ENCODE measurements around the gene ARHGAP6.
"Not testable (repeated sequence)": the region's sequence is repeated elsewhere in the genome, so short reads cannot be mapped to it uniquely, and the experiment has no call there.

The ARHGAP6 gene

GRCh38 chrX:11499076-11500044 is 166.4 kb downstream of the ARHGAP6 start:
- TF ChIP-seq Cebpa-rat (IDR thresholded peaks at IDR 0.05), result no peak
- Histone ChIP-seq H4K20me1 (no peaks in the 10 kb centered on the region), H3K4me1 (no peaks in the 10 kb centered on the region), H3K9ac (no peak overlapping the region), H3K27ac (no peak overlapping the region), H3K27me3 (peaks cover 50% of the 10 kb centered on the region), H3K4me2 (no peak overlapping the region), H3K4me3 (no peak overlapping the region), H3K36me3 (no peaks in the 10 kb centered on the region), H3K9me3 (0 out of 2 replicates have a peak, but pooled peaks cover 6% of the 10 kb centered on the region)

DNA sequence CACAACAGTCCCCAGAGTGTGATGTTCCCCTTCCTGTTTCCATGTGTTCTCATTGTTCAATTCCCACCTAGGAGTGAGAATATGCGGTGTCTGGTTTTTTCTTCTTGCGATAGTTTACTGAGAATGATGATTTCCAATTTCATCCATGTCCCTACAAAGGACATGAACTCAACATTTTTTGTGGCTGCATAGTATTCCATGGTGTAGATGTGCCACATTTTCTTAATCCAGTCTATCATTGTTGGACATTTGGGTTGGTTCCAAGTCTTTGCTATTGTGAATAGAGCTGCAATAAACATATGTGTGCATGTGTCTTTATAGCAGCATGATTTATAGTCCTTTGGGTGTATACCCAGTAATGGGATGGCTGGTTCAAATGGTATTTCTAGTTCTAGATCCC is 174.3 kb downstream of the ARHGAP6 start:
- H3K27ac ChIP-seq, H3K4me1 ChIP-seq, H3K9me3 ChIP-seq, H3K4me3 ChIP-seq, H3K4me2 ChIP-seq, H3K36me3 ChIP-seq, H4K20me1 ChIP-seq, H3K9ac ChIP-seq: not testable (repeated sequence)
- peaks cover 74% of the 10 kb centered on the region for H3K27me3 ChIP-seq

DNA sequence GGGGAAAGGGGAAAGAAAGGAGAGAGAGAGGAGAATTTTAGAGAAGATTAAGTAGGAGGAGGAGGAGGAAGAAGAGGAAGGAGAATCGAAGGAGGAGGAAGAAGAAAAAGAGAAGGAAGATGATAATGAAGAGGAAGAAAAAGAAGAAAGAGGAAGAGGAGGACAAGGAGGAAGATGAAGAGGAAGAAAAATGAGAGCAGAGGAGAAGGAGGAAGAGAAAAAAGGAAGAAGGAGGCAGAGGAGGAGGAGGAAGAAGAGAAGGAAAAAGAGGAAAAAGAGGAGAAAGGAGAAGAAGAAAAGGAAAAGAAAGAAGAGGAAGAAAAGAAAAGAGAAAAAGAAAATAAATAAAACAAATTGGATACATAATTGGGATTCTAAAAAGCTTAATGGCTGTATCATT is 181.4 kb downstream of the ARHGAP6 start:
- H3K4me1 ChIP-seq, result no peaks in the 10 kb centered on the region
- H3K27ac ChIP-seq, result no peak overlapping the region
- no peak for TF ChIP-seq Cebpa-rat (IDR thresholded peaks at IDR 0.05)
- H3K27me3 ChIP-seq, result peaks cover 95% of the 10 kb centered on the region
- H3K36me3 ChIP-seq, result no peaks in the 10 kb centered on the region
- H3K4me2 ChIP-seq, result no peak overlapping the region
- H4K20me1 ChIP-seq, result peaks cover 5% of the 10 kb centered on the region; the same call in 1 of the 2 replicates
- H3K9me3 ChIP-seq, result no peaks in the 10 kb centered on the region
- H3K4me3 ChIP-seq, result no peak overlapping the region
- H3K9ac ChIP-seq, result no peak overlapping the region

DNA sequence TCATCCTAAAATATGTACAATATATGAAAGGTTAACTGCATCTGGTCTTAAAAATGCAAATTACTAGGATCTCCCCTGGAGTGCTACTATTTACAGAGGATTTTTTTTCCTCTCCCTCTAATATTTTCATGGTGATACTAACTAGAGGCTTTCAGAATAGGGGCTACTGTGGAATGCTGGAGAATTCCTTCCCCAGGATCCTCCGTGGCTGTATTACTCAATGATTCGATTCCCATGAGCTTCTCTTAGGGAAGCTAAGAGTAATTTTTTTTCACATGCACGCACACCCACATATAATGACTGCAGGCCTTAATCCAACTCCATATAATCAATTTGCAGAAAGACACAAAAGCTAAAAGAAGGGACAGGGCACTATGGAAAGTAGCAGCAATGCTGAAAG is 184.7 kb downstream of the ARHGAP6 start:
- Histone ChIP-seq H3K4me2 (no peak overlapping the region), H3K27ac (no peak overlapping the region), H3K9ac (no peak overlapping the region), H3K4me3 (no peak overlapping the region), H3K36me3 (no peaks in the 10 kb centered on the region), H4K20me1 (no peaks in the 10 kb centered on the region; the same call in 1 of the 2 replicates), H3K4me1 (no peaks in the 10 kb centered on the region), H3K27me3 (peaks cover 87% of the 10 kb centered on the region), H3K9me3 (no peaks in the 10 kb centered on the region)
- TF ChIP-seq Cebpa-rat (IDR thresholded peaks at IDR 0.05), result no peak

- Histone ChIP-seq H3K9me3 (no peaks in the 10 kb centered on the region), H3K27me3 (peaks cover 83% of the 10 kb centered on the region), H3K27ac (no peak overlapping the region), H3K4me3 (no peak overlapping the region), H4K20me1 (no peaks in the 10 kb centered on the region; the same call in 1 of the 2 replicates), H3K4me2 (no peak overlapping the region), H3K36me3 (no peaks in the 10 kb centered on the region), H3K4me1 (no peaks in the 10 kb centered on the region), H3K9ac (no peak overlapping the region)
- TF ChIP-seq Cebpa-rat (IDR thresholded peaks at IDR 0.05), result no peak
Measured at GRCh38 chrX:11480626-11481025, 185.1 kb downstream of the ARHGAP6 start.

DNA sequence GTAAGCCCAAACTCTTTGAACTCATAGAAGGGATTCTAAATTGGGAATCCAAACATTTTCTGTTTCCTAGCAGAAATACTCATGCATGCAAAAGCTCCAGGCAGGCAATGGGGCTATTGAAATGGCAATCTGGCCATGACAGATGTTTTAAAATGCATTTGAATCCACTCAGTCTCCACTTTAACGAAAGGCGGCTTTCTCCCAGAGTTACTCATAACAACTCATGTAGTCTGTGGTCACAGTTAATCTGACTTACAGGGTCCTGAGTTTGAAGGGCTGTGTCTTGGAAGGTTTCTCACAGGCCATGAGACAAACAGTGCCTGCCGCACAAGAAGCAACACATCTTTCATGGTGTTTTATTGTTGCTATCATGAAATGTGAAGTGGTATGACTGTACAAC is 186.8 kb downstream of the ARHGAP6 start:
- H3K4me3 ChIP-seq, result no peak overlapping the region
- H3K36me3 ChIP-seq, result no peaks in the 10 kb centered on the region
- H3K27me3 ChIP-seq, result peaks cover 80% of the 10 kb centered on the region
- no peaks in the 10 kb centered on the region; the same call in 1 of the 2 replicates for H4K20me1 ChIP-seq
- H3K4me1 ChIP-seq, result no peaks in the 10 kb centered on the region
- H3K27ac ChIP-seq, result no peak overlapping the region
- no peak overlapping the region for H3K4me2 ChIP-seq
- no peaks in the 10 kb centered on the region for H3K9me3 ChIP-seq
- no peak for TF ChIP-seq Cebpa-rat (IDR thresholded peaks at IDR 0.05)
- no peak overlapping the region for H3K9ac ChIP-seq

DNA sequence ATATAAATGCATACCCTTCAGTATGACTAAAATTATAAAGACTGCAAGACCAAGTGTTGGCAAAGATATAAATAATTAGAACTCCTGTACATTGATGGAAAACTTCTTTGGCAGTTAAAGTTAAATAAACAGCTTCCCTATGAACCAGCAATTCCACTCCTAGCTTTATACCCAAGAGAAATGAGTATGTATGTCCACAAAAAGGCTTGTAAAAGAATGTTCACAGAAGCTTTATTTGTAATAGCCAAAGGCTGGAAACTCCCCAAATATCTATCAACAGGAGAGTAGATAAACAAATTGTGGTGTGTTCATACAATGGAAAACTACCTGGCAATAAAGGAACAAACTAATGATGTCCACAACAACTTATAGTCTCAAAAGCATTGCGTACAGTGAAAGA is 187.7 kb downstream of the ARHGAP6 start:
- TF ChIP-seq Cebpa-rat (IDR thresholded peaks at IDR 0.05), result no peak

DNA sequence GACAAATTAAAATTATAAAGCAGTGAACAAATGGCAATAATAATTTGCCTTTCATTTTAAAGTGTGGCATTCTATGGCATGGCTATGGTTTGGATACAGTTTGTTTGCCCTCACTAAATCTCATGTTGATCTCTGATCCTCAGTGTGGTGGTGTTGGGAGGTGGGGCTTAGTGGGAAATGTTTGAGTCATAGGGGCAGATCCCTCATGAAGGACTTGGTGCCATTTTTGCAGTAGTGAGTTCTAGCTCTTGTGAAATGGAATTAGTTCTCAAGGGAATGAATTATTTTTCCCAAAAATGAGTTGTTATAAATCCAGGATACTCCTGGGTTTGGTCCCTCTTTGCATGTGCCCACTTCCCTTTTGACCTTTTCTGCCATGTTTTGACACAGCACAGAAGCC is 191.1 kb downstream of the ARHGAP6 start:
- no peak for TF ChIP-seq Cebpa-rat (IDR thresholded peaks at IDR 0.05)
- Histone ChIP-seq H3K9ac (no peak overlapping the region), H3K27ac (no peak overlapping the region), H3K36me3 (no peaks in the 10 kb centered on the region), H4K20me1 (no peaks in the 10 kb centered on the region), H3K4me1 (no peaks in the 10 kb centered on the region), H3K4me2 (no peak overlapping the region), H3K27me3 (peaks cover 76% of the 10 kb centered on the region), H3K9me3 (no peaks in the 10 kb centered on the region), H3K4me3 (no peak overlapping the region)

More for the DNA sequence above, 187.7 kb downstream of the ARHGAP6 start:
- Histone ChIP-seq H3K36me3 (no peaks in the 10 kb centered on the region), H3K4me2 (no peak overlapping the region), H3K27me3 (peaks cover 81% of the 10 kb centered on the region), H3K4me3 (no peak overlapping the region), H3K4me1 (no peaks in the 10 kb centered on the region), H3K9me3 (no peaks in the 10 kb centered on the region), H4K20me1 (no peaks in the 10 kb centered on the region; the same call in 1 of the 2 replicates), H3K27ac (no peak overlapping the region), H3K9ac (no peak overlapping the region)

DNA sequence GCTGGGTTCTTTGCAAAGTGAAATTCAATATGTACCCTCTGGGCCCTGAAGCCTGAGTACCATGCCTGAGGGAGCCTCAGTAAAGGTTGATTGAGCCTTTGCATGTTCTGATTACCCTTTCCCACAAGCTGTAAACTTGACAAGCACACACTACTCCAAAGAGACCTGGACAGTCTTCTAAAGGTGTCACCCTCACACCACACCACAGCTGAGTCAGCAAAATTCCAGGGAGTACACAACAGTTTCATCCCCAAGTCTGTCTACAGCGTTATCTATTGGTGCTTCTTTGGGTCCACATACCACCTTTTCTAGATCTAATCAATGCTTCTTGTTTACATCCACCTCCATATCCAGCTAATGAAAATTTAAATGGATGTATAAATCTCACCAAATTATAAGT is 191.7 kb downstream of the ARHGAP6 start:
- Histone ChIP-seq H3K4me2 (no peak overlapping the region), H3K9ac (no peak overlapping the region), H3K4me3 (no peak overlapping the region), H3K9me3 (no peaks in the 10 kb centered on the region), H4K20me1 (no peaks in the 10 kb centered on the region), H3K27ac (no peak overlapping the region), H3K36me3 (no peaks in the 10 kb centered on the region), H3K27me3 (peaks cover 74% of the 10 kb centered on the region), H3K4me1 (no peaks in the 10 kb centered on the region)
- no peak for TF ChIP-seq Cebpa-rat (IDR thresholded peaks at IDR 0.05)

GRCh38 chrX:11472879-11473278 is 192.8 kb downstream of the ARHGAP6 start:
- no peaks in the 10 kb centered on the region for H3K36me3 ChIP-seq
- H3K27ac ChIP-seq, result no peak overlapping the region
- TF ChIP-seq Cebpa-rat (IDR thresholded peaks at IDR 0.05), result no peak
- no peak overlapping the region for H3K4me2 ChIP-seq
- no peaks in the 10 kb centered on the region for H3K4me1 ChIP-seq
- H3K4me3 ChIP-seq, result no peak overlapping the region
- no peaks in the 10 kb centered on the region for H3K9me3 ChIP-seq
- no peak overlapping the region for H3K9ac ChIP-seq
- no peaks in the 10 kb centered on the region for H4K20me1 ChIP-seq
- peaks cover 72% of the 10 kb centered on the region for H3K27me3 ChIP-seq

Measured in BLaER1 (cell line).